Eye (tissue), 1 donor: ENCODE data around the gene HOXA3.
A peak's percentile ranks its signal among the peaks of the same experiment; 100 is the strongest.

ENCODE experiments used
- DNase-seq: peaks from one replicate; pipeline ENCODE4 v3.0.0-alpha.2; 2015

The HOXA3 gene

DNA sequence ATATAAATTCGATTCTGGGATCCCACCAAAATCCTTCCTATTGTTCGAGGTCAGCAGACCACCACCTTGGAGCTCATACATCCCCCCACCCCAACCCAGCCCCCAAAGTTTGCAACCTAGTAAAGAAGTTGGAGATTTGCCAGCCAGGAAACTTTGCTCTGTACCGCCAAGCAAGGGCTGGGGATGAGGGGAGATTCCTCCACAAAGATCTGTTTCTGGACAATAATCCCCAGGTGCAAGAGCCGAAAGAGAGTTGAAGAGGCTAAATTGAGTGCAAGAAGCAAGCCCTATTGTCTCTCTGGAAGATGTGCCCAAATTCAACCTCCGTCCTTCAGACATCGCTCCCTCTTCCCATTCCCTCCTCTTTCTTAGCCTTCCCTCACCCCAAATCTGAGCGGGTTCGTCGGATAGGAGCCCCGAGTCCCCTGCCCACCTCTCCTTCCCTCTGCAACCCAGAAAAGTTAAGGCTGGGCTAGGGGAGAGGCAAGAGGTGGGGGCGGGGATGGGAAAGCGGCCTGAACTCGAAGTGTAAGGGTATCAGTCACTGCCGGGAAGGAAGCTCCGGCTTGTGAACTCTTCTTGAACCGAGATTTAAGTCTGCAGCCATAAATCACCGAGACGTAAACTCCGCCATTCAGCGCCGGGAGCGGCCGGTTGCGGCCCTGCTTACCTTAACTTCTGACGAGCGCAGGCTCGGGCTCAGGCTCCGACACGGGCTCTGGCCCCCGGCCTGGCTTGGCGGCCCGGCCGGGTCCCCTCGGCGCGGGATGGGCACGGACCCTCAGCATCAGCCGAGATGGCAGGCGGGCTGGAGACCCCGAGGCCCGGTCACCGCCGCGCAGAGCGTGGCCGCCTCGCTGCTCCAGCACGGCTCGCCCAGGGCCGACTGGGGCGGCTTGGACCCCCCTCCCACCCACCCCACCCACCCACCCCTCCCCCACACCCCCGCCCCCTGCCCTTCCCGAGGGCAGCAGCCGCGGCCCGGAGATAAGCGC lies 39.1 kb downstream of the HOXA3 start:
- peak; percentile 59 for DNase-seq

DNA sequence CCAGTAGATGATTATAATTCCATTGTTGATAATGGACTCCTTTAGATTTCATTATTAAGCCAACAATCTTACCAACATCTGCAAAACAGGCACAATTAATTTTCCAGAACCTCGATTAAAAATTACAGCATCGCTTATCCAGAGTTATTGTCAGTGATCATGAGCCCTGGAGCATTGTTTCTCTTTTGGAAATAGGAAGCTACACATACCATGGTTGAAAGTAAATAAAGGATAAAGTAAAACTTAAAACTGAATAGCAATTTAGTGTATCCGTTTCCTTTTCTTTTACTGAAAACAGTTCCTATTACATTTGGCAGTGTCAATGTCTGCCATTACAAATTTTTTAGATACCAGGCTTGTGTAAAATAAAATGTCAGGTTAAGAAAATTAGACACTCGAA lies 40.0 kb downstream of the HOXA3 start:
- DNase-seq: peak; percentile 58

DNA sequence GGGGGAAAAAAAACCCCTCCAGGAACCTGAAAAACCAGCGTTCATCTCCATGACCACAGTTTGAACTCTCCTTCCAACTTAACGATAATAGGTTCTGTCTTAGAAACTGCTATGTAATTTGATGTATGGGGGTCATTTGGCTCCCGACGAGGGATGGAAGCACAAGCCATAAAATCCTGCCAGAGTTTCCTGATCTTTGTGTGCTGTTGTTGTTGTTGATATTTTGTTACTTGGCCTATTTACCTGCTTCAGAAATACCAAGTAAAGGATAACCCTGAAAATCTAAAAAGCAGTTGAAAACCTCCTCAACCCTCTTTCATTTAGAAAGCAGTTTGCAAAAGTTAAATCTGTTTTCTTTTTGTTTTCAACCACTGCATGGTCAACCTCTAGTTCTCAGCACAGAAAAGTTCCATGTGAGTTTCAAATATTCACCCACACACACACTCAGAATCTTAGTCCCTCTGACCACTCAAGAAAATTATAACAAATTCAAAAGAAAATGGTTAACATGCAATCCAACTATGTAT lies 40.6 kb downstream of the HOXA3 start:
- DNase-seq: no peak

DNA sequence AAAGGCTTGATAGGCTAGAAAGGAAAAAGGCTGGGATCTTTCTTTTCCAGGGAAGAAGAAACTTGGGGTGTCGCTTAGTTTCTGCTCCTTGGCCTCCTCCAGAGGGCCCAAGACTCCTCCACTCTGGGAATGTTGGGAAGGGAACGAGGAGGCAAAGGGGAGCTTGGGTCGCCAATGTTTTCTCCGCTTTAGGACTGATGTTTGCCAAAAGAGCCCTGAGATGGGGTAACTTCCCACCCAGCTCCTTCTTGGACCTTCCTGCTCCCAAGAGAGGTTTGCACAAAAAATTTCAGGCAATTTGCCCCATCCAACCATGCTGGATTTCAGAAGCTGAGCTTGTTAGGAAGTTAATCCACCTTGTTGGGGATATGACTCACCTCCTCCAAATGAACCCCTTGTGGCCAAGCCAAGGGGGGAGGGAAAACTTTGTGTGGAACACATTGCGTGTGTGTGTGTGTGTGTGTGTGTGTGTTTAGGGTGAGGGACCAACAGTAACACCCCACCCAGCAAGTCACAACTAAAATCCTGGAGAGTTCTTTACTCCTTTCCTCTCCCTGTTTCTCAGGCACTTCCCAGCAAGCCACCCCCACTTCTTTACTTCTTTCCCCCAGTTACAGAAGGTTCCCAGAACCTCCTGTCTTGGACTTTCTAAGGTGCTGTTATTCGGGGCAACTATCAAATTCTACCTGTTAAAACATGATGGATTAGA lies 41.2 kb downstream of the HOXA3 start:
- DNase-seq: peak; percentile 35

DNA sequence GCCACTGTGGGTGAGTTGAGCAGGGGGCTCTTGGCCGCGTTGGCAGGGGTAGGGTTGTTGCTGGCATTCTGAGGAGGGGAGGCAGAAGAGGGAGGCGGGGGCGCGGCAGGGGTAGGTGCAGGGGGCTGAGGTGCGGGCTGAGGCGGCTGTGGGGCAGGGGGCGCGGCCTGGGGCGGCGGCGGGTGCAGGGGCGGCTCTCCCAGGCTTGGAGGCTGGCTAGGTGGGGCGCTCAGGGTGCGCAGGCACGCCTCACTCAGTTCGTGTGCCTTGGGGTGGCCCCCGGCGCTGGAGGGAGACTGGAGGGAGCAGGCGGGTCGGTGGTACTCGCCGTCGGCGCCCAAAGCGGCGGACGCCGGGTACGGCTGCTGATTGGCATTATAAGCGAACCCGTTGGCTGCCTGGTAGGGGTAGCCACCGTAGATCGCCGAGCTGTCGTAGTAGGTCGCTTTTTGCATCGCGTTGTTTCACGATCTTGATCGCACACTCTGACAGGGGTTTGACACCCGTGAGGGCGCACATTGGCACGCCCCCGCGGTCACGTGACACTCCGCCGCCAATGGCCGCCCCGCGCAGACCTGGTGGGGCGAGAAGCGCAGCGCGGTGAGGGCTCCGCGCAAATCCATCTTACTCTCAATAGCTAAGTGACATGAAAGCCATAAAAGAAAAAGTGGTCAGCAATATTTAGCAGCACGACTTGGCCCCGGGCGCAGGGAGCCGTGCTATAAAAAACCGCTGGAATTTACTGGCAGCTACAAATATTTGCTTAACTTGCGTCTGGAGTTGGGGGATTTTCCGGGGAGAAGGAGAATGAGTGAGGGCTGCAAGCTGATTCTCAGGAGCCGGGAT lies 42.0 kb downstream of the HOXA3 start:
- peak; percentile 52 for DNase-seq

DNA sequence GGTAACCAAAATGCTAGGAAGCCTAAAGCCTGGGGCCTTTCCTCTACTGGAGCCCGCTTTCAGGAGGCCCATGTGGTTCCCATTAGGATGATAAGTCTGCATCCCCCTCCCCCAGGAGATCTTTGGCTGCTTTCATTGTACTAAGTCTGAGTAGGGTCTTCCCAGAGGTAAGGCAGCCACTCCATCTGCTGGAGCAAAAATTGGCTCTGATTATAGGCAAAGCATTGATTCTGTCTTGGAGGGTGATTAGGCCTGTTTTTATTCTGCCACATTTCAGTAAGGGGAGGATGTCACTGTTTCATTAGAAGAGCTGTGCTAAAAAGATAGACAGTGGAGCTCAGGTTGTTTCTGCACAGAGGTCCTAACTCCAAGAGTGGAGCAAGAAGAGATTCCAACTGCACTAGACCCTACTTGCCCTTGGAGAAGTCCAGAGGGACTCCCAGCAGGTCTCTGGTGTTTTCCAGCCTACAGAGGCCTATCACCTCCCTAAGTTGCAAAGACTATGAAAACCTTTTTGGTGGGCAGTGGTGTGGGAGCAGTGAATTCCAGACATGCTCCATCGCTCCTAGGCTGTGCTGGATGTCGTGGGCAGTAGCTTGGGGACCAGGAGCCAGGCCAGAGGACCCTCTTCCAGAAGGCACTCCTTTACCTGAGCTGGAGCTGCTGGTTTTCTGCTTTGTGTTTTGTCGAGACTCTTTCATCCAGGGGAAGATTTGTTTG lies 42.8 kb downstream of the HOXA3 start:
- no peak for DNase-seq

DNA sequence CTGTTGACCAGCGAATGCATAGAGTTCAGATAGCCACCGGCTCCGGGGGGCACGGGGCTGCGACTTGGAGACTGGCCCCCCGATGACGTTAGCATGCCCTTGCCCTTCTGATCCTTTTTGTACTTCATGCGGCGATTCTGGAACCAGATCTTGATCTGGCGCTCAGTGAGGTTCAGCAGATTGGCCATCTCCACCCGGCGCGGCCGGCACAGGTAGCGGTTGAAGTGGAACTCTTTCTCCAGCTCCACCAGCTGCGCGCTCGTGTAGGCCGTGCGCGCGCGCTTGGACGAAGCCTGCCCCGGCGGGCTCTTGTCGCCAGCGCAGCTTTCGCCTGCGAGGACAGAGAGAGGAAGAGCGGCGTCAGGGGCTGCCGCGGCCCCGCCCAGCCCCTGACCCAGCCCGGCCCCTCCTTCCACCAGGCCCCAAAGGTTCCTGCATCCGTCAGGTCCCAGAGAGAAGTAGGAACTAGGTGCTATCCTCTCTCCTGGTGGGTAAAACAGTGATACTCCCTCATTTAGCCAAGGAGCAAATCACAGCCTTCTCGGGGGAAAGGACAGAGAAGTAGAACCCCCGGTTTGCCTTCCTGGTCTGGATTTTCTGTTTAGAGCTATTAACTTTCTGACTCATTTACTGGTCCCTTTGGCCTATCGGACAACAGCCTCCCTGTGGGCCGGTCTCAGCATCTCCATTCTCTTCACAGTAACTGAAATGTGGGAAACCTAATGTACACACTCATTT lies 43.8 kb downstream of the HOXA3 start:
- peak; percentile 52 for DNase-seq

DNA sequence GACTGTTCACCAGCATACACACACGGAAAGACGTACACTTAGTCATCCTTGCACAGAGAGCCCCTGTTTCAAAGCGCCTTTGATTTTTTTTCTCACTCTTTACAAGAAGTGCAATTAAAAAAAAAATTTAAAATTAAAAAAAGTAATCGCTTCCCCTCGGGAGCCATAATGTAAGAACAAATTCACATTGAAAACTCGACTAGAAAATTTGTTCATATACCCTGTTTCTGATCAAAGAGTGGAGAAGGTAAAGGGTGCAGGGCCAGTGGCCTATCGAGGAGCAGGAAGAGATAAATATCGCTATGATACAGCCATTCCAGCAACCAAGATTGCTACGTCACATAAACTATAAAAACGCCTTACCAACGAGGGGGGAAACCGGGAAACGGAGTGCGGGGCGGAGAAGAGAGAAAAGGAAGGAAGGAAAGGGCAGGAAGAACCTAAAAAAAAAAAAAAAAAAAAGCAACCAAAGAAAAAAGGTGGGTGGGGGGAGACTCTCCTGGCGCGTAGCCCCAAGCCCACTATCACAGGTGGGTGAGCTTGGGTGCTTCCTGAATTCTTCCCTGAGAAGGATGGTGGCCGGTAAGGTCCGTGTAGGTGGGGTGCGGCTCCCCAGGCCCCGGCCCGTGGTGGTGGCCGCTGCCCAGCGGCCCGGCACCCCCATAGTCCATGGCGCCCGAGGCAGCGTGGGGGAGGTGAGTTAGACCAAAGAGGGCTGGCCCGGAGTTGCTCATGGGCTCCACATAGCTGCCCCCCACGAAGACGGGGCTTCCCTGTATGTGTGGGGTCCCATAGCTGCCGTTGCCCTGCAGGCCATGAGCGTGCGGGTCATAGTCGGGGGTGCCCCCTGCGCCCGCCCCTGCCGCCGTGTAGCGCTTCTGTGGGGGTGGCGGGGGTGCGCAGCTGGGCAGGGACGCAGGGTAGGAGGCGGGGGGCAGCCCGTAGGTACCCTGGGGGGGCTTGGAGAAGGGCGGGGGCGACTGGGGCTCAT lies 44.7 kb downstream of the HOXA3 start:
- peak; percentile 53 for DNase-seq

DNA sequence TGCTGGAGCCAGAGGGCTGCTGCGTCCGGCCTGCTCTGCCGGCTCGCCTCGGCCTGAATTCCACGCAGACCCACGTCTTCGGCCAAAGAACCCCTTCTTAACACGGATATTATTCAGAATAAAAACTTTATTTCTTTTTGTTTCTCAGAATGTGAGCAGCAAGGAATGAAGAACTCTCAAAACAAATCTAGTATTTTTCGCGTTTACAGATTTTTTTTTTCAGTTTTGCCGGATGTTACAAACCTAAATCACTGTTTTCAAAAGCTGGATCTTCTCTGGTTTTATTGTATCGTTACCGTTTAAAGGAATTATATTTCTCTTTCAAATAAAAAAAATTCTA lies 45.5 kb downstream of the HOXA3 start:
- peak; percentile 75 for DNase-seq

DNA sequence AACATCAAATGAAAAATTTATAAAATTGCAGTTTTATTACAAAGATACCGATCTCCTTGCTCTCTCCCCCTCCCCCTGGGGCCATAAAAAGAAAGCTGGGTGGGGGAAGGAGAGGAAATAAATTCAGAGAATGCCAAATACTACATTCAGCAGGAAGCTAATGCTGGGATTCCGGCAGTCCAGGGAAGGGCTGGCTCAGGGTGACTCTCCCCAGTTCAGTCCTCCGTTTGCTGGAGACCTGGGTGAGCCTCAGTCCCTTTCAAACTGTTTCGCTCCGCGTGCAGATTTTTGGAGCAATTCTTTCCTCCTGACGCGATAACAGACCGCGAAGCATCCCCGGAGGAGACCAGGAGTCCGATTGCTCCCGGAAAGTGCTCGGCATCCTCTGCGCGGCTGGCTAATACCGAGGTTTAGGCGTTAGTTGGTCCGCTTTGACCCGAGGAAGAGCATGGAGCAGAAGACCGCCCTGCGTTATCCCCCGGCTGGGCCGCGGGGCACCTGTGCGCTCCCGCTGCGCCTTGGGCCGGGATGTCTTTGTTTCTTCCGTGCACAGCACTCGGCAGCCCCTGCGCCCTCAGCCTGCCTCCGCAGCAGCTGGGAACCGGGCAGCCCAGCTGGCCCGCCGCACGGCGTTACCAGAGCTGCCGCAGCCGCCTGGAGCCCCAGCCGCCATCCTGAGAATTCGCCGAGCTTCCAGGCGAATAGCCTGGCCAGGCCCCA lies 46.0 kb downstream of the HOXA3 start:
- peak; percentile 56 for DNase-seq

DNA sequence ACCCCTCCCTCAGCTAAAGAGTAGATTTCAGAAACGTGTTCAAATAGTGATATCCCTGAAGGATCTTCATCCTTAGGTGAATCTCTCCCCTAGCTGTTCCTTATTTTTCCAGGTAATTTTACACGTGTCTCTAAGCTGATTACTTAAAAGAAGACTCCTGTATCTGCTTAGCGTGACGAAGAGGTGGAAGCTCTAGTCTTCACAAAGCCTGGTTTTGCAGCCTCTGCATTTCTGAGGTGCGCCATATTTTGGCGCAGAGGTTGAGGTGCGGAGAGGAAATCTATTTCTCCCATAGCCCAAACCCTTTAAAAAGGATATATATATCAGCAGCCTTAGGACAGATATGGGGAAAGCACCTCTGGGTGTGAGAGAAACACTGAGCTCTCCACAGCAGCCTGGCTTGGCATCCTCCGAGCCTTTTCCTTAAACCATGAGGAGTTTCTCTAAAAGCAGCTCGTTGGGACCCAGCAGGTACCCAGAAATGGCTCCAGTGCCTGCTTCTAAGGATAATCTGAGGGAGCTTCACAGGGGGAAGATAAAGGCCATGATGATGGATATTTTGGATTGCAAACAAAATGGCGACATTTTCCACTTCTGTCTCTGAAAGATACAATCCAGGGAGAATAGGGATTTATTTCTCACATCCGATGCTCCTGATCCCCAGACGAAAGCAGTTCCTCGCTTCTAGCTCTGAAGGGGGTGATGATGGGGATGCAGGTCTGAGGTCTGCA lies 46.9 kb downstream of the HOXA3 start:
- DNase-seq: no peak

DNA sequence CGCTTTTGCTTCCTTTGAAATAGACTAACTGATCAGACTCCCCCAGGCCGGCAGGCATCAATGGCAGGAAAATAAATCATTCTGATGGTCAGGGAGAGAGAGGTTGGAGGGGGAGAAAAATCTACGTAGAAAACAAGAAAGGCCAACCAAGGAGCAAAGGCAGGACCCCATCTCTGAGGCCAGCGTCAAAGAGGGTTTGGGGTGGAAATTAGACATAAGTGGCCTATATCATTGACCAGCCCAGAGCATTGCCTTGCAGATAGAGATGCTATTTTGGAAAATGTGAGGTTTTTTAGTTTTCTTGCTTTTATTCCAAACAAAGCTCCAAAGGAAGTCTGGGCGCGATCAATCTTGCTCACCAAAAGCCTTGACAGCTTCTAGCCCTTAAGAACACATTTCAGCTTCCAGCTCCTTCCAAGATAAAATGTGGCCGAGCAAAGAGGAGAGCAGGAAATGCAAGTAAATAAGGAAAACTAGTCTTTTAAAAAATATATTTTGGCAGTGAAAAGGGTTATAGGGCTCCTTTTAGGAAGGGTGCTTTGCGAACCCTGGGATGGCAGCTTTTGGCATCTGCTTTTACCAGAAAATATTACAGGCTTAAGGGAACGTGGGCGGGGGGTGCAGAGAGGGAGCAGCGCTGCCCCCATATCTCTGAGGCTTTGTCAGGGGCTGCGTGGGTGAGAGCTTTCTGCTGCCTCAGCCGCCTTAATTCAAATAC lies 47.9 kb downstream of the HOXA3 start:
- DNase-seq: no peak

DNA sequence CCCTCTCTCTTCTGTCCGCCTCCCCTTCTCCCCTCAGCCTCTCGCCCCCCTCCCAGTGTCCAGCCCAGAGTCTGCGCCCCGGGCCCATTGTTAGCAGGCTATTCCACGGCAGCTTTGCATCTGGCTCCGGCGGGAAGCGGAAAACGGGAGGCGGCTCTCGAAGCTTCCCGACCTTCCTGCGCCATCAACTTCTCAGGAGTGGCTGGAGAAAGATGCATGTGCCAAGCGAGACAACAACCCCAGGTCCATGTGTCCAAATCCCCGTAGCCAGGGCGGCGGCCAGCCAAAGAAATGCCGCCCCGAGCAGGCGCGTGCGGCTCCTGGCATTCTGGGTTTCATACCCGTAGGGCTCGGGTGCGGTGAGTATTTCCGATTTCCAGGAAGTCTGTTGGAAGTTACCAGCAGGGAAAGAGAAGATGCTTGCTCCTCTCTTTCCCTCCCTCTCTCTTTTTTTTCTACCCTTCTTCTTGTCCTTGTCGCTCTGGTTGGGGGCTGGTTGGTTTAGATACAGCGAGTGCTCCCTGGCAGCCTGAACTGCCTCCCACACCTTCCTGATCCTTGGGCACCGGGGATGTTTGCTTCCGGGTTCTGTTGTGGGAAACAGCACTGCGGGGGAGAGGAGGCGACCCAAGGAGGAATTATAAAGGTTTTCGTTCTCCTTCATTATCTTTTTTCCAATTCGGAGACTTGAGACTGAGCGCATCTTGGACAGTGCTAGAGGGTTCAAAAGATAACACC lies 48.7 kb downstream of the HOXA3 start:
- peak; percentile 52 for DNase-seq

DNA sequence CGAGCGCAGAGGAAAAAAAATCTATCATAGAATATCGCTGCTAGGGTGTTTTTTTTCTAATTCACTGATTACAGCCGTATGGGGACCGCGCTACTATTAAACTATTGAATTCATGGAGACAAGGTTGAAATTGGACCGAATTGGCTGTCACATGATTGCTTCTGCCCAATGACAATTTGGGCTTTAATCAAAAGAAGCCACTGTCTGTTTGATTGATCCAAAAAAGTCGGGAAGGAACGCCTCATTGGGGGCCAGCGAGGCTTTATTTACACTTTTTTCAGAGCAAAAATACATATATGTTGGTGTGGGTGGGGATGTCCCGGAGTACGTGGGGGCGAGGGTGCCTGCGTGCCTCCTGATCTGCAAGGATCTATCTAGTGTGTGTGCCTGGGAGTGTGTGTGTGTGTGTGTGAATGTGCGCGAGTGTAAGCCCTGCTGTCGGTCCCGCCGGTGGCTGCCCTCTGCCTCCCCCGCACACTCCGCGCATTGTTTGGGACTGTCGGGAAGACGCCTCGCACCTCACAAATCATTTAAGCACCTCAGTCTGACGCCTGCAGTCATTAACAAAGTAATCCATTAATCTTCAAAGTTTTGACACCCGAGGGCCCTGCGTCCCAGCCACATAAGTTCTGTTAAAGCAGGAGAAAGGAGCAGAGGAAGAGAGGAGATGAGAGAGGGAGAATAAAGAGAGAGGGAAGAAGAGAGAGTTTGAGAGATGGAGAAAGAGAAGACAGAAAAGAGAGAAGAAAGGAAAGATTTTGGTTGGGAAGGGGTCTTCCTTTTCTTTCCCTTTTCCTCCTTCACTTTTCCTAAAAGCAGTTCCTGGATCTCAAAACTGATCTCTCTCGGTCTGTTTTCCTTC lies 49.6 kb downstream of the HOXA3 start, which contains the start of gene HOXA2:
HOXA2 (minus strand) TSS at position 103 of the 862 bp plus-strand sequence. CDS start 183 bp downstream, outside the sequence.
- DNase-seq: peak; percentile 61

DNA sequence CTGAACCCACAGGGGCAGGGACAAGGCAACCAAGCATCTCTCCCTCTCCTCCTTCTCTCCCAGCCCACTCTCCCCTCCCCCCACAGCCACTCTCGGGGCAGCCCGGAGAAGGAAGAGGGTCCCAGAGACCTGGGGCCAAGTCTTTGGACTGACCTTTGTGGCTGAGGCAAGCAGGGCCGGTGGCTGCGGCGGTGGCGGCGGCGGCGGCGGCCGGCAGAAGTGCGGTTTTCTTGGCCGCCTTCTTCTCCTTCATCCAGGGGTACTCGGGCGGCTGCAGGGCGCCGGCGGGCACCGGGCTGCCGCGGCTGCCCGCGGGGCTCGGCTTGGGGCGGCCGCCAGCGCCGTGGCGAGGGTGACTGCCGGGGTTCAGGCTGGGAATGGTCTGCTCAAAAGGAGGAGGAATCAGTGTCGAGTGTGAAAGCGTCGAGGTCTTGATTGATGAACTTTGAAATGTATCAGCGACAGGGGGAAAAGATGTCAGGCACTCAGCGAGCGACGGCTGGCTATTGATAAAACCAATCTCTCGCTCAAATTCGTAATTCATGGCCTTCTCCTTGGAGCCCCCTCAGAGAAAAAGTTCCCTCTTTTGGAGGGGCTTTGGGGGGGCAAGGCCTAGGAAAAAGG lies 50.3 kb downstream of the HOXA3 start:
- no peak for DNase-seq
